ENCODE measurements around the gene TPCN1. TPM values are rescaled to one million over a fixed set of nuclear protein-coding genes. Genes with fewer than 3 reads are reported as not detected.

TPCN1 gene
- total RNA-seq, 1 experiment from 2014 or later, result 43.0 TPM

DNA sequence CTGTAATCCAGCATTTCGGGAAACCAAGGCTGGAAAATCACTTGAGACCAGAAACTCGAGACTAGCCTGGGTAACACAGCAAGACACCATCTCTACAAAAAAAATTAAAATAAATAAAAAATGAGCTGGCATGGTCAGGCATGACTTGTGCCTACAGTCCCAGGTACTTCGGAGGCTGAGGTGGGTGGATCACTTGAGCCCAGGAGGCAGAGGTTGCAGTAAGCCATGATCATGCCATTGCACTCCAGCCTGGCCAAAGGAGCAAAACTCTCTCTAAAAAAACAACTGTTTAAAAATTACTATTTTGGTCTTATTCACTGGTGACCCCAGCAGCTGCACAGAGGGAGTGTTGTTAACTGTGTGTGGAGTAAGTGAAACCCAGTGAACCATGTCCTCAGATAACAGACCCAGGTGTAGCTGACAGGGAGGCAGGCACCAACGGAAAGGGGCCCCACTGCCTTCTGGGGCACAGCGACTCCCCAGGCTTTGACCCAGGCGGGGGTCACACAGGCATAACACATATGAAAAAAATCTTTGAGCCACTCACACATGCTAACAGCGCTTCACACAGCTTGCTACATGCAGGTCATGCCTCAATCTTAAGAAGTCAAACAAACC, 48.1 kb upstream of the TPCN1 start:
- Mint-ChIP-seq H3K4me1 (ENCODE audit: insufficient read depth, unreplicated experiment) (peaks cover 5% of the 10 kb centered on the region), H3K27me3 (ENCODE audit: insufficient read depth, unreplicated experiment) (no peaks in the 10 kb centered on the region), H3K36me3 (ENCODE audit: insufficient read depth, unreplicated experiment) (peaks cover 95% of the 10 kb centered on the region), H3K4me3 (ENCODE audit: unreplicated experiment) (no peak overlapping the region), H3K27ac (ENCODE audit: low read depth, unreplicated experiment) (no peak overlapping the region), H3K9me3 (ENCODE audit: unreplicated experiment) (no peaks in the 10 kb centered on the region)
- intact Hi-C loops (cut with micrococcal nuclease), result no loop called here
- TF ChIP-seq, protein P1, sequence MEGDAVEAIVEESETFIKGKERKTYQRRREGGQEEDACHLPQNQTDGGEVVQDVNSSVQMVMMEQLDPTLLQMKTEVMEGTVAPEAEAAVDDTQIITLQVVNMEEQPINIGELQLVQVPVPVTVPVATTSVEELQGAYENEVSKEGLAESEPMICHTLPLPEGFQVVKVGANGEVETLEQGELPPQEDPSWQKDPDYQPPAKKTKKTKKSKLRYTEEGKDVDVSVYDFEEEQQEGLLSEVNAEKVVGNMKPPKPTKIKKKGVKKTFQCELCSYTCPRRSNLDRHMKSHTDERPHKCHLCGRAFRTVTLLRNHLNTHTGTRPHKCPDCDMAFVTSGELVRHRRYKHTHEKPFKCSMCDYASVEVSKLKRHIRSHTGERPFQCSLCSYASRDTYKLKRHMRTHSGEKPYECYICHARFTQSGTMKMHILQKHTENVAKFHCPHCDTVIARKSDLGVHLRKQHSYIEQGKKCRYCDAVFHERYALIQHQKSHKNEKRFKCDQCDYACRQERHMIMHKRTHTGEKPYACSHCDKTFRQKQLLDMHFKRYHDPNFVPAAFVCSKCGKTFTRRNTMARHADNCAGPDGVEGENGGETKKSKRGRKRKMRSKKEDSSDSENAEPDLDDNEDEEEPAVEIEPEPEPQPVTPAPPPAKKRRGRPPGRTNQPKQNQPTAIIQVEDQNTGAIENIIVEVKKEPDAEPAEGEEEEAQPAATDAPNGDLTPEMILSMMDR (IDR thresholded peaks at IDR 0.05; ENCODE audit: unreplicated experiment), result no peak
- ChIA-PET CTCF (interaction anchor here (0.6 to 9.7 kb wide), 19 partner anchors 9 to 691 kb away, joined by 3 to 131 read pairs (median 5); no protein-coding TSS in a partner anchor), POLR2A (interaction anchor here (1.0 kb wide), 1 partner anchor 135 kb away, joined by 3 read pairs; no protein-coding TSS in a partner anchor)
- BruUV-seq (replicated peaks), result no TSS peak
- no peak for DNase-seq (ENCODE audit: unreplicated experiment)

DNA sequence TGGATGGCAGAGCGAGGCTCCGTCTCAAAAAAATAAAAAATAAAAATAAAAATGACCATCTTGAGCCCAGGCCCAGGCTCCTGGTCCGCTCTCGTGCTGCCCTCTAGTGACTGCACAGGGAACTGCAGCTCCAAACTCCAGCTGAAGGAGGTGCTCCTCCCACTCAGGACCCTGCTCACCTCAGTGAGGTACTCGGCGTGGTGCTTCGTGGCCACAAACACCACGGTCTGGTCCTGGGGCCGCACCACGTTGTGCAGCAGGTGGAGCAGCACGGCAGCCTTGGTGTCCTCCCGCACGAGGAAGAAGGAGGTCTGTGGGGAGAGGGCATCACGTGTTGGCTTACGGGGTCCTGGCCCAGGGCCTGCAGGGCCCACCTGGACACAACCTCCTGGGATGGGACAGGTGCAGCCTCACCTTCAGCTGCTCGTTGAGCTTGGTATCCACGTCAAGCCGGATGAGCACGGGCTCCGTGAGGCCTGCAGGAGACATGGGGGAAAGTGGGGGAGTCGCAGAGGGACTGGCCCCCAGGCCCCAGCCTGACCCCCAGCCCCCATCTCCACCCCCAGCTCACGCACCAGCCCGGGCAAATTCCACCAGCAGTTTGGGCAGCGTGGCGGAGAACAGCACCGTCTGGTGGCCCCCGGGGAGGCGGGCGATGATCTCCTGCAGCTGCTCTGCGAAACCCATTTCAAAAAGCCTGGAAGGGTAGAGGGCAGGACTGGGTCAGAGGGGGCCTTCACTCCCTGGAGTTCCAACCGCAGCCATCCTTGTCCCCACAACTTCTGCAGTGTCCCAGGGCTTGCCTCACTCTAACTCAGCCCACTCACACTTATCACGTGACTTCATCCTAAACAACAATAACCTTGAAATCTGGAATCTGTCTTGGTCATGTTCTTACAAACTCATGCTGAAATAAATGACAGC, 46.5 kb upstream of the TPCN1 start:
- Mint-ChIP-seq H3K4me3 (ENCODE audit: unreplicated experiment) (no peak overlapping the region), H3K4me1 (ENCODE audit: insufficient read depth, unreplicated experiment) (peaks cover 5% of the 10 kb centered on the region), H3K27me3 (ENCODE audit: insufficient read depth, unreplicated experiment) (no peaks in the 10 kb centered on the region), H3K36me3 (ENCODE audit: insufficient read depth, unreplicated experiment) (peaks cover 96% of the 10 kb centered on the region), H3K9me3 (ENCODE audit: unreplicated experiment) (no peaks in the 10 kb centered on the region), H3K27ac (ENCODE audit: low read depth, unreplicated experiment) (peak overlapping the region; percentile 14)
- BruUV-seq (replicated peaks), result no TSS peak
- ChIA-PET CTCF (interaction anchor here (0.6 to 9.7 kb wide), 32 partner anchors 9 to 763 kb away, joined by 3 to 131 read pairs (median 3); partner anchors contain the start of gene CFAP73), POLR2A (interaction anchor here (0.7 to 4.1 kb wide), 3 partner anchors 11 to 137 kb away, joined by 3 to 25 read pairs (median 3); partner anchors contain the start of genes DDX54, RITA1 and TPCN1)
- peak; percentile 67 for DNase-seq (ENCODE audit: unreplicated experiment)
- intact Hi-C loops (cut with micrococcal nuclease), result loop anchor here (1.0 kb wide), 2 partner anchors 126 to 181 kb away; no protein-coding TSS in a partner anchor
- TF ChIP-seq, protein P1 (IDR thresholded peaks at IDR 0.05; ENCODE audit: unreplicated experiment), result peak; percentile 96

DNA sequence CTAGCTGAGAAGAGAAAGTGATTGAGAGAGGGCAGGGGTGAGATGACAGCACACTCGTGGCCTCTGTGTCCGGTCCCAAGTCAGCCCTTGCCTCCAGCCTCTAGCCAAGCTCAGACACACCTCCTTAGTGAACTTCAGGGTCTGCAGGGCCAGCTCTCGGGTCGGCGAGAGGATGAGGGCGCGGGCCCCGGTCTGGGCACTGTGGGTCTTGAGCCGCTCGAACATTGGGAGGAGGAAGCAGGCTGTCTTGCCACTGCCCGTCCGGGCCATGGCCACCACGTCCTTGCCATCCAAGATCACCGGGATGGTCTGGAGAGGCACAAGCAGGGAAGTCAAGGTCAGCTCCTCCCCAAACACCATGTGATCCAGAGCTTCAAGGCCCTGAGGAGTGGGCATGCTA, 42.2 kb upstream of the TPCN1 start:
- Mint-ChIP-seq H3K4me1 (ENCODE audit: insufficient read depth, unreplicated experiment) (peaks cover 5% of the 10 kb centered on the region), H3K9me3 (ENCODE audit: unreplicated experiment) (no peaks in the 10 kb centered on the region), H3K27ac (ENCODE audit: low read depth, unreplicated experiment) (no peak overlapping the region), H3K4me3 (ENCODE audit: unreplicated experiment) (no peak overlapping the region), H3K27me3 (ENCODE audit: insufficient read depth, unreplicated experiment) (no peaks in the 10 kb centered on the region), H3K36me3 (ENCODE audit: insufficient read depth, unreplicated experiment) (peaks cover 76% of the 10 kb centered on the region)
- intact Hi-C loops (cut with micrococcal nuclease), result no loop called here
- ChIA-PET POLR2A (no interaction called here), CTCF (interaction anchor here (0.7 to 9.7 kb wide), 5 partner anchors 18 to 176 kb away, joined by 3 to 131 read pairs (median 3); no protein-coding TSS in a partner anchor)
- BruUV-seq (replicated peaks), result no TSS peak
- DNase-seq (ENCODE audit: unreplicated experiment), result no peak
- TF ChIP-seq, protein P1 (IDR thresholded peaks at IDR 0.05; ENCODE audit: unreplicated experiment), result no peak

DNA sequence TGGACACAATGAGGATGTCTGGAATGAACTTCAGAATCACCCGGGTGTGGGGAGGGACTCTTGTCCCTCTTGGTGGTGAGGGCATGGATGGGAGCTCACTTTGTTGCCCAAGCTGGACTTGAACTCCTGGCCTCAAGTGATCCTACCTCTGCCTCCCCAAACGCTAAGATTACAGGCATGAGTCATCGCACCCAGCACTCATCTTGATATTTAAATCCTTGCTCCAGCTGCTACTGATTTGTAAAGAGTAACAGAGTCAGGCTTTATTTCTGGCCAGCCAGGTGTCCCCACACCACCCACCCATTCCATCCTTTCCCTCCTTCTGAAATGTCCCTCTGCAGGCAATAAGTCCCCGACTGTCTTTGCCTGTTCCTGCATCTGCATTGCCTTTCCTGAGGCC, 40.9 kb upstream of the TPCN1 start:
- Mint-ChIP-seq H3K9me3 (ENCODE audit: unreplicated experiment) (no peaks in the 10 kb centered on the region), H3K27ac (ENCODE audit: low read depth, unreplicated experiment) (no peak overlapping the region), H3K36me3 (ENCODE audit: insufficient read depth, unreplicated experiment) (peaks cover 71% of the 10 kb centered on the region), H3K27me3 (ENCODE audit: insufficient read depth, unreplicated experiment) (no peaks in the 10 kb centered on the region), H3K4me3 (ENCODE audit: unreplicated experiment) (no peak overlapping the region), H3K4me1 (ENCODE audit: insufficient read depth, unreplicated experiment) (no peaks in the 10 kb centered on the region)
- intact Hi-C loops (cut with micrococcal nuclease), result no loop called here
- ChIA-PET CTCF (interaction anchor here (0.6 to 0.9 kb wide), 2 partner anchors 187 to 191 kb away, joined by 3 to 4 read pairs; no protein-coding TSS in a partner anchor), POLR2A (no interaction called here)
- no peak for DNase-seq (ENCODE audit: unreplicated experiment)
- TF ChIP-seq, protein P1 (IDR thresholded peaks at IDR 0.05; ENCODE audit: unreplicated experiment), result no peak
- no TSS peak for BruUV-seq (replicated peaks)
